GM23338 (cell line): ENCODE data around the gene TCTN1. TPM values are rescaled to one million over a fixed set of nuclear protein-coding genes. Genes with fewer than 3 reads are reported as not detected.
"Not testable (repeated sequence)": the region's sequence is repeated elsewhere in the genome, so short reads cannot be mapped to it uniquely, and the experiment has no call there.

Experiments used
- ATAC-seq: fragments of 200-7000 bp; cut with Tn5 transposase; 3 replicates; pipeline ENCODE4 v1.9.1; 2020
- DNase-seq: peaks from one replicate; pipeline ENCODE4 v3.0.0-alpha.2; 2015; ENCODE audit warnings: low spot score
- H2AFZ ChIP-seq: fragments of 200-600 bp; sonication (generic); 2 replicates; pipeline ENCODE4 v1.8.0; 2016; ENCODE audit warnings: antibody characterized with exemption, mild to moderate bottlenecking, moderate library complexity
- H3F3A ChIP-seq: fragments of 200-600 bp; sonication (generic); replicated peaks from 2 replicates; pipeline ENCODE4 v1.8.0; 2017; ENCODE audit warnings: antibody characterized with exemption, mixed run types, low read depth
- H3K27ac ChIP-seq: fragments of 200-600 bp; sonication (generic); 2 replicates; pipeline ENCODE4 v1.6.1; 2016; ENCODE audit warnings: low read depth
- H3K27me3 ChIP-seq: fragments of 200-600 bp; sonication (generic); 2 replicates; pipeline ENCODE4 v1.8.0; 2016; ENCODE audit warnings: mild to moderate bottlenecking, mixed run types, moderate library complexity; ENCODE audit not compliant: insufficient read depth
- H3K36me3 ChIP-seq: fragments of 200-600 bp; sonication (generic); 2 replicates; pipeline ENCODE4 v1.8.0; 2016; ENCODE audit warnings: mild to moderate bottlenecking; ENCODE audit not compliant: insufficient read depth
- H3K4me1 ChIP-seq: fragments of 200-600 bp; sonication (generic); 2 replicates; pipeline ENCODE4 v1.8.0; 2016; ENCODE audit warnings: mild to moderate bottlenecking, moderate library complexity; ENCODE audit not compliant: insufficient read depth
- H3K4me2 ChIP-seq: fragments of 200-600 bp; sonication (generic); 2 replicates; pipeline ENCODE4 v1.7.1; 2017; ENCODE audit warnings: mixed run types
- H3K4me3 ChIP-seq: fragments of 200-600 bp; sonication (generic); 2 replicates; pipeline ENCODE4 v1.6.1; 2016; ENCODE audit warnings: mixed run types
- H3K79me2 ChIP-seq: fragments of 200-600 bp; sonication (generic); replicated peaks from 2 replicates; pipeline ENCODE4 v1.8.0; 2017; ENCODE audit warnings: mild to moderate bottlenecking; ENCODE audit not compliant: insufficient read depth
- H3K9me2 ChIP-seq: fragments of 200-600 bp; sonication (generic); 2 replicates; pipeline ENCODE4 v1.8.0; 2017; ENCODE audit not compliant: insufficient read depth
- H4K20me1 ChIP-seq: fragments of 200-600 bp; sonication (generic); replicated peaks from 2 replicates; pipeline ENCODE4 v1.8.0; 2017; ENCODE audit warnings: mild to moderate bottlenecking; ENCODE audit not compliant: insufficient read depth
- H3K27ac Mint-ChIP-seq: 2 replicates; pipeline ENCODE4 v1.8.0; 2020; ENCODE audit warnings: inconsistent platforms, mild to moderate bottlenecking, moderate library complexity, mixed read lengths
- H3K27me3 Mint-ChIP-seq: 3 replicates; pipeline ENCODE4 v1.8.0; 2022; ENCODE audit warnings: low read depth, mild to moderate bottlenecking, moderate library complexity, mixed read lengths, inconsistent platforms; ENCODE audit not compliant: insufficient read depth, poor library complexity
- H3K36me3 Mint-ChIP-seq: 3 replicates; pipeline ENCODE4 v1.8.0; 2021; ENCODE audit warnings: low read depth, mild to moderate bottlenecking, inconsistent platforms, moderate library complexity, mixed read lengths
- H3K4me1 Mint-ChIP-seq: 3 replicates; pipeline ENCODE4 v1.8.0; 2020; ENCODE audit warnings: mild to moderate bottlenecking, inconsistent platforms, mixed read lengths
- H3K4me3 Mint-ChIP-seq: 3 replicates; pipeline ENCODE4 v1.8.0; 2021; ENCODE audit warnings: moderate library complexity, mild to moderate bottlenecking, inconsistent platforms, mixed read lengths
- H3K9me3 Mint-ChIP-seq: 3 replicates; pipeline ENCODE4 v1.8.0; 2020; ENCODE audit warnings: moderate library complexity, mild to moderate bottlenecking, inconsistent platforms, mixed read lengths
- CREB1 ChIP-seq: fragments of 250-450 bp; sonication (Bioruptor Pico); IDR thresholded peaks from 2 replicates; pipeline ENCODE4 v1.5.0; 2020; ENCODE audit warnings: low read depth, mild to moderate bottlenecking, moderate library complexity
- ETS1 ChIP-seq: IDR thresholded peaks from 2 replicates; pipeline ENCODE4 v1.6.1; 2016; ENCODE audit warnings: antibody characterized with exemption
- EZH2phosphoT487 ChIP-seq: fragments of 200-600 bp; sonication (generic); IDR thresholded peaks from one replicate; pipeline ENCODE4 v1.8.1; 2018; ENCODE audit warnings: antibody characterized with exemption; ENCODE audit not compliant: unreplicated experiment
- POLR2AphosphoS5 ChIP-seq: IDR thresholded peaks from 2 replicates; pipeline ENCODE4 v1.6.1; 2016; ENCODE audit warnings: antibody characterized with exemption, low read depth
- STAT1 ChIP-seq: IDR thresholded peaks from one replicate; pipeline ENCODE4 v1.6.1; 2016; ENCODE audit warnings: antibody characterized with exemption; ENCODE audit not compliant: unreplicated experiment
- ZNF114 ChIP-seq: fragments of 250-450 bp; sonication (Bioruptor Pico); IDR thresholded peaks from 2 replicates; pipeline ENCODE4 v1.5.0; 2020; ENCODE audit warnings: mild to moderate bottlenecking, moderate library complexity
- ZNF331 ChIP-seq: fragments of 250-450 bp; sonication (Bioruptor Pico); IDR thresholded peaks from 2 replicates; pipeline ENCODE4 v1.5.0; 2020; ENCODE audit warnings: low read depth, mild to moderate bottlenecking, moderate library complexity
- polyA plus RNA-seq: library from polyadenylated mRNA; unstranded; fragments of >200 nt; fragmentation: Nextera tagmentation; extraction: Ambion mirVana; gene quantifications from 2 replicates; pipeline ENCODE4 v1.2.1, GENCODE V29; 2016
- total RNA-seq: library from RNA; depleted of rRNA; stranded (reverse); fragments of >200 nt; shearing (Covaris generic); gene quantifications from 2 replicates; pipeline ENCODE4 v1.2.3, GENCODE V29; 2014
- TF ChIP-seq, protein P1 (sequence below): fragments of 250-450 bp; sonication (Bioruptor Pico); IDR thresholded peaks from 2 replicates; pipeline ENCODE4 v1.5.0; 2020; ENCODE audit warnings: mild to moderate bottlenecking, moderate library complexity

The TCTN1 gene
- total and polyA plus RNA-seq, 2 experiments from 2014 or later = 10.6 to 12.4 TPM

DNA sequence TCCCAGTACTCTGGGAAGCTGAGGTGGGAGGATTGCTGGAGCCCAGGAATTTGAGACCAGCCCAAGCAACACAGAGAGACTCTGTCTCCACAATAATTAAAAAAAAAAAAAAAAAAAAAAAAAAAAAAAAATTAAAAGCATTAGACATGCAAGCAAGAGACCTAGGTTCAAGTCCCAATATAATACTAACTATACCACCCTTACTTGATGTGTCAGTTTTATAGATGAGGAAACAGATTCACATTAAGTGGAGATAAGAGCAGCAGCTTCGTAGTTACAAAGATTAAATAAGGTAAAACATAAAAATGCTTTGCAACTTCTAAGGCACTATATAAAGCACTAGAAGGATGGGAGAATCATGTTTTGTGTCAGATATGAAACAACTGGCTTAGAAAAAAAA is 39.9 kb upstream of the TCTN1 start (continued):
- TF ChIP-seq, protein P1, sequence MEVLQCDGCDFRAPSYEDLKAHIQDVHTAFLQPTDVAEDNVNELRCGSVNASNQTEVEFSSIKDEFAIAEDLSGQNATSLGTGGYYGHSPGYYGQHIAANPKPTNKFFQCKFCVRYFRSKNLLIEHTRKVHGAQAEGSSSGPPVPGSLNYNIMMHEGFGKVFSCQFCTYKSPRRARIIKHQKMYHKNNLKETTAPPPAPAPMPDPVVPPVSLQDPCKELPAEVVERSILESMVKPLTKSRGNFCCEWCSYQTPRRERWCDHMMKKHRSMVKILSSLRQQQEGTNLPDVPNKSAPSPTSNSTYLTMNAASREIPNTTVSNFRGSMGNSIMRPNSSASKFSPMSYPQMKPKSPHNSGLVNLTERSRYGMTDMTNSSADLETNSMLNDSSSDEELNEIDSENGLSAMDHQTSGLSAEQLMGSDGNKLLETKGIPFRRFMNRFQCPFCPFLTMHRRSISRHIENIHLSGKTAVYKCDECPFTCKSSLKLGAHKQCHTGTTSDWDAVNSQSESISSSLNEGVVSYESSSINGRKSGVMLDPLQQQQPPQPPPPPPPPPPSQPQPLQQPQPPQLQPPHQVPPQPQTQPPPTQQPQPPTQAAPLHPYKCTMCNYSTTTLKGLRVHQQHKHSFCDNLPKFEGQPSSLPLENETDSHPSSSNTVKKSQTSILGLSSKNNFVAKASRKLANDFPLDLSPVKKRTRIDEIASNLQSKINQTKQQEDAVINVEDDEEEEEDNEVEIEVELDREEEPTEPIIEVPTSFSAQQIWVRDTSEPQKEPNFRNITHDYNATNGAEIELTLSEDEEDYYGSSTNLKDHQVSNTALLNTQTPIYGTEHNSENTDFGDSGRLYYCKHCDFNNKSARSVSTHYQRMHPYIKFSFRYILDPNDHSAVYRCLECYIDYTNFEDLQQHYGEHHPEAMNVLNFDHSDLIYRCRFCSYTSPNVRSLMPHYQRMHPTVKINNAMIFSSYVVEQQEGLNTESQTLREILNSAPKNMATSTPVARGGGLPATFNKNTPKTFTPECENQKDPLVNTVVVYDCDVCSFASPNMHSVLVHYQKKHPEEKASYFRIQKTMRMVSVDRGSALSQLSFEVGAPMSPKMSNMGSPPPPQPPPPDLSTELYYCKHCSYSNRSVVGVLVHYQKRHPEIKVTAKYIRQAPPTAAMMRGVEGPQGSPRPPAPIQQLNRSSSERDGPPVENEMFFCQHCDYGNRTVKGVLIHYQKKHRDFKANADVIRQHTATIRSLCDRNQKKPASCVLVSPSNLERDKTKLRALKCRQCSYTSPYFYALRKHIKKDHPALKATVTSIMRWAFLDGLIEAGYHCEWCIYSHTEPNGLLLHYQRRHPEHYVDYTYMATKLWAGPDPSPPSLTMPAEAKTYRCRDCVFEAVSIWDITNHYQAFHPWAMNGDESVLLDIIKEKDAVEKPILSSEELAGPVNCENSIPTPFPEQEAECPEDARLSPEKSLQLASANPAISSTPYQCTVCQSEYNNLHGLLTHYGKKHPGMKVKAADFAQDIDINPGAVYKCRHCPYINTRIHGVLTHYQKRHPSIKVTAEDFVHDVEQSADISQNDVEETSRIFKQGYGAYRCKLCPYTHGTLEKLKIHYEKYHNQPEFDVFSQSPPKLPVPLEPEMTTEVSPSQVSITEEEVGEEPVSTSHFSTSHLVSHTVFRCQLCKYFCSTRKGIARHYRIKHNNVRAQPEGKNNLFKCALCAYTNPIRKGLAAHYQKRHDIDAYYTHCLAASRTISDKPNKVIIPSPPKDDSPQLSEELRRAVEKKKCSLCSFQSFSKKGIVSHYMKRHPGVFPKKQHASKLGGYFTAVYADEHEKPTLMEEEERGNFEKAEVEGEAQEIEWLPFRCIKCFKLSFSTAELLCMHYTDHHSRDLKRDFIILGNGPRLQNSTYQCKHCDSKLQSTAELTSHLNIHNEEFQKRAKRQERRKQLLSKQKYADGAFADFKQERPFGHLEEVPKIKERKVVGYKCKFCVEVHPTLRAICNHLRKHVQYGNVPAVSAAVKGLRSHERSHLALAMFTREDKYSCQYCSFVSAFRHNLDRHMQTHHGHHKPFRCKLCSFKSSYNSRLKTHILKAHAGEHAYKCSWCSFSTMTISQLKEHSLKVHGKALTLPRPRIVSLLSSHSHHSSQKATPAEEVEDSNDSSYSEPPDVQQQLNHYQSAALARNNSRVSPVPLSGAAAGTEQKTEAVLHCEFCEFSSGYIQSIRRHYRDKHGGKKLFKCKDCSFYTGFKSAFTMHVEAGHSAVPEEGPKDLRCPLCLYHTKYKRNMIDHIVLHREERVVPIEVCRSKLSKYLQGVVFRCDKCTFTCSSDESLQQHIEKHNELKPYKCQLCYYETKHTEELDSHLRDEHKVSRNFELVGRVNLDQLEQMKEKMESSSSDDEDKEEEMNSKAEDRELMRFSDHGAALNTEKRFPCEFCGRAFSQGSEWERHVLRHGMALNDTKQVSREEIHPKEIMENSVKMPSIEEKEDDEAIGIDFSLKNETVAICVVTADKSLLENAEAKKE (CRISPR knock-in tag) = no peak
- no peak for TF ChIP-seq ETS1
- no peak for TF ChIP-seq POLR2AphosphoS5
- no peak for TF ChIP-seq CREB1
- no peak for TF ChIP-seq STAT1
- TF ChIP-seq EZH2phosphoT487 = no peak
- TF ChIP-seq ZNF331 (CRISPR knock-in tag) = no peak
- TF ChIP-seq ZNF114 (CRISPR knock-in tag) = no peak

GRCh38 chr12:110574717-110575230 is 39.2 kb upstream of the TCTN1 start:
- not testable (repeated sequence) for H3K27ac ChIP-seq, DNase-seq, H2AFZ ChIP-seq, H3K36me3 ChIP-seq, H3K27me3 ChIP-seq, H3K27me3 Mint-ChIP-seq, H3K27ac Mint-ChIP-seq, H3K4me2 ChIP-seq, H3K4me3 Mint-ChIP-seq, H3F3A ChIP-seq, H3K9me2 ChIP-seq, ATAC-seq, H3K4me3 ChIP-seq
- Mint-ChIP-seq H3K36me3 (peaks cover 27% of the 10 kb centered on the region), H3K4me1 (peaks cover 16% of the 10 kb centered on the region), H3K9me3 (peaks cover 25% of the 10 kb centered on the region)
- Histone ChIP-seq H4K20me1 (peaks cover 39% of the 10 kb centered on the region), H3K79me2 (peaks cover 88% of the 10 kb centered on the region), H3K4me1 (peaks cover 11% of the 10 kb centered on the region)
